ENCODE data around the gene NRIP1.

DNA sequence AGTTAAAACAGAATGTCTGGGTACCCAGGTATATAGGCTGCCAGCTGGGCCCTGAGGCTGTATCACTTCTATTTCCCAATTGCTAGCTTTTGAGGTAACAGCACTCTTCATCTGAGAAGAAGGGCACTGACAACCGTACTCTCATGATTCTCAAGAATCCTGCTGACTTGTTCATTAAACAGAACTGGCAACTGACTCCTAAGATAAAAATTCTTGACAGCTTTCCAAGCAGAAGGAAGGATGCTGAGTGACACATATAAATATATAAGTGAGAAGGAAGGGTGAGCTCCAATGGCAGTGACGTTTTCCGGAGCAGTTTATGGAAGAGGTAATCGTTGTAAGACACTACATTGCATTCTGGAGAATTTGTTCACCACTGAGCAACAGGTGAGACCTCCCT is 48.1 kb upstream of the NRIP1 start:
- TF ChIP-seq, protein P1, sequence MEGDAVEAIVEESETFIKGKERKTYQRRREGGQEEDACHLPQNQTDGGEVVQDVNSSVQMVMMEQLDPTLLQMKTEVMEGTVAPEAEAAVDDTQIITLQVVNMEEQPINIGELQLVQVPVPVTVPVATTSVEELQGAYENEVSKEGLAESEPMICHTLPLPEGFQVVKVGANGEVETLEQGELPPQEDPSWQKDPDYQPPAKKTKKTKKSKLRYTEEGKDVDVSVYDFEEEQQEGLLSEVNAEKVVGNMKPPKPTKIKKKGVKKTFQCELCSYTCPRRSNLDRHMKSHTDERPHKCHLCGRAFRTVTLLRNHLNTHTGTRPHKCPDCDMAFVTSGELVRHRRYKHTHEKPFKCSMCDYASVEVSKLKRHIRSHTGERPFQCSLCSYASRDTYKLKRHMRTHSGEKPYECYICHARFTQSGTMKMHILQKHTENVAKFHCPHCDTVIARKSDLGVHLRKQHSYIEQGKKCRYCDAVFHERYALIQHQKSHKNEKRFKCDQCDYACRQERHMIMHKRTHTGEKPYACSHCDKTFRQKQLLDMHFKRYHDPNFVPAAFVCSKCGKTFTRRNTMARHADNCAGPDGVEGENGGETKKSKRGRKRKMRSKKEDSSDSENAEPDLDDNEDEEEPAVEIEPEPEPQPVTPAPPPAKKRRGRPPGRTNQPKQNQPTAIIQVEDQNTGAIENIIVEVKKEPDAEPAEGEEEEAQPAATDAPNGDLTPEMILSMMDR (IDR thresholded peaks at IDR 0.05), result no peak
- no peak for TF ChIP-seq POLR2AphosphoS5 (IDR thresholded peaks at IDR 0.05; ENCODE audit: low read depth, low read length)
- no peak for TF ChIP-seq TCF7L2 (IDR thresholded peaks at IDR 0.05; ENCODE audit: low read depth, low read length)
- TF ChIP-seq, protein P2, sequence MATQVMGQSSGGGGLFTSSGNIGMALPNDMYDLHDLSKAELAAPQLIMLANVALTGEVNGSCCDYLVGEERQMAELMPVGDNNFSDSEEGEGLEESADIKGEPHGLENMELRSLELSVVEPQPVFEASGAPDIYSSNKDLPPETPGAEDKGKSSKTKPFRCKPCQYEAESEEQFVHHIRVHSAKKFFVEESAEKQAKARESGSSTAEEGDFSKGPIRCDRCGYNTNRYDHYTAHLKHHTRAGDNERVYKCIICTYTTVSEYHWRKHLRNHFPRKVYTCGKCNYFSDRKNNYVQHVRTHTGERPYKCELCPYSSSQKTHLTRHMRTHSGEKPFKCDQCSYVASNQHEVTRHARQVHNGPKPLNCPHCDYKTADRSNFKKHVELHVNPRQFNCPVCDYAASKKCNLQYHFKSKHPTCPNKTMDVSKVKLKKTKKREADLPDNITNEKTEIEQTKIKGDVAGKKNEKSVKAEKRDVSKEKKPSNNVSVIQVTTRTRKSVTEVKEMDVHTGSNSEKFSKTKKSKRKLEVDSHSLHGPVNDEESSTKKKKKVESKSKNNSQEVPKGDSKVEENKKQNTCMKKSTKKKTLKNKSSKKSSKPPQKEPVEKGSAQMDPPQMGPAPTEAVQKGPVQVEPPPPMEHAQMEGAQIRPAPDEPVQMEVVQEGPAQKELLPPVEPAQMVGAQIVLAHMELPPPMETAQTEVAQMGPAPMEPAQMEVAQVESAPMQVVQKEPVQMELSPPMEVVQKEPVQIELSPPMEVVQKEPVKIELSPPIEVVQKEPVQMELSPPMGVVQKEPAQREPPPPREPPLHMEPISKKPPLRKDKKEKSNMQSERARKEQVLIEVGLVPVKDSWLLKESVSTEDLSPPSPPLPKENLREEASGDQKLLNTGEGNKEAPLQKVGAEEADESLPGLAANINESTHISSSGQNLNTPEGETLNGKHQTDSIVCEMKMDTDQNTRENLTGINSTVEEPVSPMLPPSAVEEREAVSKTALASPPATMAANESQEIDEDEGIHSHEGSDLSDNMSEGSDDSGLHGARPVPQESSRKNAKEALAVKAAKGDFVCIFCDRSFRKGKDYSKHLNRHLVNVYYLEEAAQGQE (IDR thresholded peaks at IDR 0.05; ENCODE audit: insufficient read depth in 1 of 2, low read depth in 2 of 2, low read length in 1 of 2), result no peak
